ENCODE results near the gene FBXO24. TPM values are rescaled to one million over a fixed set of nuclear protein-coding genes. Genes with fewer than 3 reads are reported as not detected.

The FBXO24 gene
- total RNA-seq, 2 experiments from 2014 or later, result 1.4 to 2.1 TPM

GRCh38 chr7:100623951-100624824 is 38.1 kb downstream of the FBXO24 start:
- ATAC-seq (no peak), DNase-seq (no peak)
- ChIA-PET POLR2A (no interaction called here), CTCF (interaction anchor here (0.7 to 1.3 kb wide), 5 partner anchors 9 to 199 kb away, joined by 3 to 4 read pairs (median 3); no protein-coding TSS in a partner anchor)
- Mint-ChIP-seq H3K4me1 (peaks cover 9% of the 10 kb centered on the region), H3K27ac (no peak overlapping the region), H3K27me3 (no peaks in the 10 kb centered on the region), H3K4me3 (no peak overlapping the region), H3K9me3 (ENCODE audit: low read depth) (no peaks in the 10 kb centered on the region), H3K36me3 (ENCODE audit: low read depth) (peaks cover 2% of the 10 kb centered on the region)
- intact Hi-C loops (cut with DNase I, micrococcal nuclease), result no loop called here

GRCh38 chr7:100626055-100626454 is 39.9 kb downstream of the FBXO24 start:
- Mint-ChIP-seq H3K36me3 (ENCODE audit: low read depth) (peaks cover 3% of the 10 kb centered on the region), H3K4me1 (peaks cover 13% of the 10 kb centered on the region), H3K27ac (no peak overlapping the region), H3K4me3 (peak overlapping the region; percentile 71), H3K27me3 (no peaks in the 10 kb centered on the region), H3K9me3 (ENCODE audit: low read depth) (no peaks in the 10 kb centered on the region)
- DNase-seq, result no peak
- CTCF ChIA-PET, result interaction anchor here (0.7 to 2.9 kb wide), 5 partner anchors 8 to 79 kb away, joined by 3 to 10 read pairs (median 4); partner anchors contain the start of genes FBXO24, MOSPD3 and POP7
- ATAC-seq, result no peak
- intact Hi-C loops (cut with DNase I, micrococcal nuclease), result loop anchor here (1.0 to 5.0 kb wide), 8 partner anchors 14 to 226 kb away; partner anchors contain the start of genes GNB2 (in 2 of the 2), MOSPD3 (in 2 of the 2), FBXO24 (in 1 of the 2) and LRCH4 (in 1 of the 2)
- POLR2A ChIA-PET, result interaction anchor here (0.8 to 1.4 kb wide), 3 partner anchors 10 to 40 kb away, joined by 3 to 8 read pairs (median 5); partner anchors contain the start of genes FBXO24 and LRCH4

- POLR2A ChIA-PET, result interaction anchor here (0.6 to 1.4 kb wide), 5 partner anchors 9 to 550 kb away, joined by 3 to 8 read pairs (median 3); partner anchors contain the start of genes FBXO24 and LRCH4
- H3K4me1 Mint-ChIP-seq, result peaks cover 13% of the 10 kb centered on the region
- no peaks in the 10 kb centered on the region for H3K27me3 Mint-ChIP-seq
- H3K9me3 Mint-ChIP-seq (ENCODE audit: low read depth), result no peaks in the 10 kb centered on the region
- DNase-seq (peak; percentile 96), ATAC-seq (peak; percentile 99)
- intact Hi-C loops (cut with DNase I, micrococcal nuclease), result loop anchor here (1.0 to 5.0 kb wide), 8 partner anchors 14 to 226 kb away; partner anchors contain the start of genes GNB2 (in 2 of the 2), MOSPD3 (in 2 of the 2), FBXO24 (in 1 of the 2) and LRCH4 (in 1 of the 2)
- CTCF ChIA-PET, result interaction anchor here (0.5 to 2.9 kb wide), 7 partner anchors 9 to 226 kb away, joined by 3 to 10 read pairs (median 3); partner anchors contain the start of genes FBXO24, MOSPD3, POP7 and SLC12A9
- peak overlapping the region; percentile 47 for H3K27ac Mint-ChIP-seq
- H3K4me3 Mint-ChIP-seq, result peak overlapping the region; percentile 71
- H3K36me3 Mint-ChIP-seq (ENCODE audit: low read depth), result peaks cover 3% of the 10 kb centered on the region
Measured at GRCh38 chr7:100626530-100627237, 40.6 kb downstream of the FBXO24 start.

- Mint-ChIP-seq H3K9me3 (ENCODE audit: low read depth) (no peaks in the 10 kb centered on the region), H3K36me3 (ENCODE audit: low read depth) (peaks cover 3% of the 10 kb centered on the region), H3K27ac (peak overlapping the region; percentile 31), H3K4me1 (peaks cover 15% of the 10 kb centered on the region), H3K4me3 (peak overlapping the region; percentile 71), H3K27me3 (no peaks in the 10 kb centered on the region)
- ChIA-PET CTCF (interaction anchor here (0.5 to 2.9 kb wide), 6 partner anchors 15 to 737 kb away, joined by 3 to 10 read pairs (median 4); partner anchors contain the start of genes FBXO24, LRCH4, MOSPD3 and SLC12A9), POLR2A (interaction anchor here (0.6 to 1.4 kb wide), 4 partner anchors 14 to 549 kb away, joined by 3 to 8 read pairs (median 4); partner anchors contain the start of genes FBXO24 and LRCH4)
- DNase-seq, result no peak
- intact Hi-C loops (cut with DNase I, micrococcal nuclease), result loop anchor here (2.0 to 5.0 kb wide), 2 partner anchors 45 to 66 kb away; no protein-coding TSS in a partner anchor
- no peak for ATAC-seq
Measured at GRCh38 chr7:100627238-100627549, 41.1 kb downstream of the FBXO24 start.

- no peak for ATAC-seq
- CTCF ChIA-PET, result interaction anchor here (0.5 to 2.2 kb wide), 10 partner anchors 10 to 596 kb away, joined by 3 to 9 read pairs (median 4); partner anchors contain the start of genes GIGYF1 and POP7
- peaks cover 26% of the 10 kb centered on the region for H3K4me1 Mint-ChIP-seq
- H3K27ac Mint-ChIP-seq, result no peak overlapping the region
- peaks cover 2% of the 10 kb centered on the region for H3K36me3 Mint-ChIP-seq (ENCODE audit: low read depth)
- H3K4me3 Mint-ChIP-seq, result no peak overlapping the region
- intact Hi-C loops (cut with DNase I, micrococcal nuclease), result loop anchor here in 1 of 2 experiments (5.0 kb wide), 1 partner anchor 47 kb away; no protein-coding TSS in a partner anchor
- peak; percentile 57 for DNase-seq
- POLR2A ChIA-PET, result interaction anchor here (0.6 kb wide), 1 partner anchor 41 kb away, joined by 3 read pairs; no protein-coding TSS in a partner anchor
- H3K27me3 Mint-ChIP-seq, result no peaks in the 10 kb centered on the region
- no peaks in the 10 kb centered on the region for H3K9me3 Mint-ChIP-seq (ENCODE audit: low read depth)
Measured at GRCh38 chr7:100629117-100629716, 43.1 kb downstream of the FBXO24 start.

- Mint-ChIP-seq H3K4me1 (peaks cover 28% of the 10 kb centered on the region), H3K36me3 (ENCODE audit: low read depth) (peaks cover 2% of the 10 kb centered on the region), H3K27me3 (no peaks in the 10 kb centered on the region), H3K4me3 (no peak overlapping the region), H3K27ac (peak overlapping the region; percentile 33), H3K9me3 (ENCODE audit: low read depth) (no peaks in the 10 kb centered on the region)
- CTCF ChIA-PET, result interaction anchor here (0.7 to 2.2 kb wide), 5 partner anchors 11 to 462 kb away, joined by 3 to 9 read pairs (median 5); partner anchors contain the start of genes FBXO24, GIGYF1 and POP7
- intact Hi-C loops (cut with DNase I, micrococcal nuclease), result loop anchor here in 1 of 2 experiments (5.0 kb wide), 1 partner anchor 62 kb away; the partner anchor contains the start of gene GIGYF1
- POLR2A ChIA-PET, result no interaction called here
- DNase-seq (no peak), ATAC-seq (no peak)
Measured at GRCh38 chr7:100630066-100630465, 43.9 kb downstream of the FBXO24 start.

- Mint-ChIP-seq H3K27me3 (no peaks in the 10 kb centered on the region), H3K36me3 (ENCODE audit: low read depth) (peaks cover 7% of the 10 kb centered on the region), H3K4me1 (peaks cover 18% of the 10 kb centered on the region), H3K27ac (peak overlapping the region; percentile 92), H3K4me3 (peak overlapping the region; percentile 80), H3K9me3 (ENCODE audit: low read depth) (no peaks in the 10 kb centered on the region)
- peak; percentile 75 for ATAC-seq
- CTCF ChIA-PET, result interaction anchor here (0.6 to 4.0 kb wide), 17 partner anchors 9 to 616 kb away, joined by 3 to 22 read pairs (median 5); partner anchors contain the start of genes FBXO24, LRCH4, MOSPD3 and POP7
- intact Hi-C loops (cut with DNase I, micrococcal nuclease), result loop anchor here (1.0 to 5.0 kb wide), 3 partner anchors 40 to 61 kb away; partner anchors contain the start of genes GIGYF1 (in 2 of the 2) and GNB2 (in 1 of the 2)
- peak; percentile 80 for DNase-seq
- POLR2A ChIA-PET, result interaction anchor here (0.7 to 2.1 kb wide), 4 partner anchors 16 to 73 kb away, joined by 3 to 5 read pairs (median 4); partner anchors contain the start of genes MOSPD3 and POP7
Measured at GRCh38 chr7:100632951-100633717, 47.0 kb downstream of the FBXO24 start.

GRCh38 chr7:100639995-100640516 is 53.9 kb downstream of the FBXO24 start:
- no peak overlapping the region for H3K27ac Mint-ChIP-seq
- peaks cover 6% of the 10 kb centered on the region for H3K36me3 Mint-ChIP-seq (ENCODE audit: low read depth)
- POLR2A ChIA-PET, result interaction anchor here (0.6 kb wide), 1 partner anchor 170 kb away, joined by 4 read pairs; no protein-coding TSS in a partner anchor
- ATAC-seq, result no peak
- CTCF ChIA-PET, result no interaction called here
- no peaks in the 10 kb centered on the region for H3K27me3 Mint-ChIP-seq
- H3K4me3 Mint-ChIP-seq, result no peak overlapping the region
- no peak for DNase-seq
- intact Hi-C loops (cut with DNase I, micrococcal nuclease), result no loop called here
- no peaks in the 10 kb centered on the region for H3K4me1 Mint-ChIP-seq
- H3K9me3 Mint-ChIP-seq (ENCODE audit: low read depth), result no peaks in the 10 kb centered on the region

- ChIA-PET CTCF (no interaction called here), POLR2A (no interaction called here)
- no peak overlapping the region for H3K27ac Mint-ChIP-seq
- ATAC-seq (no peak), DNase-seq (no peak)
- no peaks in the 10 kb centered on the region for H3K9me3 Mint-ChIP-seq (ENCODE audit: low read depth)
- intact Hi-C loops (cut with DNase I, micrococcal nuclease), result no loop called here
- H3K4me1 Mint-ChIP-seq, result no peaks in the 10 kb centered on the region
- H3K4me3 Mint-ChIP-seq, result no peak overlapping the region
- H3K27me3 Mint-ChIP-seq, result no peaks in the 10 kb centered on the region
- peaks cover 4% of the 10 kb centered on the region for H3K36me3 Mint-ChIP-seq (ENCODE audit: low read depth)
Measured at GRCh38 chr7:100640517-100641440, 54.7 kb downstream of the FBXO24 start.
